Testis (tissue), 3 donors: ENCODE results near the gene TSR1. TPM values are rescaled to one million over a fixed set of nuclear protein-coding genes. Genes with fewer than 3 reads are reported as not detected.

ENCODE experiments used
- DNase-seq: peaks from one replicate; pipeline ENCODE4 v3.0.0-alpha.2; 2019
- H3K27ac ChIP-seq, 2 donors: fragments of 200-600 bp; sonication (generic); one replicate each; pipeline ENCODE4 v1.5.1; 2019
- H3K27me3 ChIP-seq: fragments of 200-600 bp; sonication (generic); one replicate; pipeline ENCODE4 v1.5.1; 2019
- H3K36me3 ChIP-seq: fragments of 200-600 bp; sonication (generic); one replicate; pipeline ENCODE4 v1.5.1; 2017; ENCODE audit warnings: low read depth; ENCODE audit errors: missing control alignments
- H3K4me1 ChIP-seq: fragments of 200-600 bp; sonication (generic); one replicate; pipeline ENCODE4 v1.5.1; 2019
- H3K4me3 ChIP-seq, 2 donors: fragments of 200-600 bp; sonication (generic); one replicate each; pipeline ENCODE4 v1.5.1; 2017 to 2019
- H3K9me3 ChIP-seq: fragments of 200-600 bp; sonication (generic); one replicate; pipeline ENCODE4 v1.5.1; 2017
- CTCF ChIP-seq, 3 experiments: fragments of 450-650 bp in 2 of 3; fragments of 200-600 bp in 1 of 3; sonication (generic) in 1 of 3; IDR thresholded peaks; one replicate each; pipeline ENCODE4 v1.5.1; 2016 to 2019; ENCODE audit warnings: antibody characterized with exemption in 3 of 3, mild to moderate bottlenecking in 2 of 3, moderate library complexity in 1 of 3
- POLR2A ChIP-seq: fragments of 450-650 bp; IDR thresholded peaks from one replicate; pipeline ENCODE4 v1.6.1; 2017; ENCODE audit warnings: antibody characterized with exemption, mild to moderate bottlenecking, moderate library complexity
- WGBS, 2 donors: methylation state at CpG; one replicate each; pipeline ENCODE4 v1.1.5; 2018; 5-methylcytosine and 5-hydroxymethylcytosine counted together
- intact Hi-C: fragments of 100-400 bp; cut with DNase I; formaldehyde crosslinking; loops from one replicate; pipeline ENCODE4 v1.15.1; 2023; ENCODE audit warnings: low total_unique reads
- polyA plus RNA-seq: library from polyadenylated mRNA; stranded (reverse); fragments of 350-450 nt; fragmentation: Illumina TruSeq; extraction: RNeasy Lipid Tissue Mini Kit (QIAGEN cat#74804); gene quantifications from one replicate; pipeline ENCODE4 v1.2.3, GENCODE V29; 2014; ENCODE audit warnings: low read depth, low replicate concordance; ENCODE audit not compliant: insufficient read depth
- small RNA-seq, 2 donors: library from RNA; depleted of rRNA; stranded (forward); fragments of <200 nt; gene quantifications; one replicate each; pipeline ENCODE3, GENCODE V24; 2016
- total RNA-seq, 2 donors: library from RNA; depleted of rRNA; stranded (reverse); fragments of >200 nt; gene quantifications; one replicate each; pipeline ENCODE4 v1.2.3, GENCODE V29; 2016

The TSR1 gene
- total and polyA plus RNA-seq, 3 donors from 2014 or later: 39.2 to 56.2 (median 48.9) TPM

GRCh38 chr17:2279707-2280106, 56.5 kb downstream of the TSR1 start:
- Histone ChIP-seq H3K4me1 (no peaks in the 10 kb centered on the region), H3K9me3 (no peaks in the 10 kb centered on the region), H3K4me3 (no peak overlapping the region), H3K27ac (no peak overlapping the region), H3K36me3 (no peaks in the 10 kb centered on the region), H3K27me3 (no peaks in the 10 kb centered on the region)
- WGBS, 2 donors: 90% methylated on average over 9 of the region's 9 CpGs
- no peak for TF ChIP-seq CTCF (IDR thresholded peaks at IDR 0.05)
- no peak for TF ChIP-seq POLR2A
- DNase-seq: no peak
- intact Hi-C loops: no loop called here

GRCh38 chr17:2277429-2278170, 58.7 kb downstream of the TSR1 start:
- Histone ChIP-seq H3K27ac (no peak overlapping the region), H3K36me3 (no peaks in the 10 kb centered on the region), H3K4me3 (no peak overlapping the region), H3K27me3 (no peaks in the 10 kb centered on the region), H3K4me1 (no peaks in the 10 kb centered on the region), H3K9me3 (no peaks in the 10 kb centered on the region)
- TF ChIP-seq POLR2A (no peak), CTCF (IDR thresholded peaks at IDR 0.05) (no peak)
- DNase-seq: no peak
- intact Hi-C loops: no loop called here
- WGBS, 2 donors: 95 to 98% methylated on average over 9 of the region's 9 CpGs

- WGBS, 2 donors: 50 to 70% methylated on average over 1 of the region's 1 CpG
- Histone ChIP-seq H3K4me1 (no peaks in the 10 kb centered on the region), H3K4me3 (no peak overlapping the region), H3K9me3 (no peaks in the 10 kb centered on the region), H3K27ac (no peak overlapping the region), H3K36me3 (no peaks in the 10 kb centered on the region), H3K27me3 (no peaks in the 10 kb centered on the region)
- no peak for TF ChIP-seq CTCF (IDR thresholded peaks at IDR 0.05)
- TF ChIP-seq POLR2A: no peak
- intact Hi-C loops: no loop called here
- DNase-seq: no peak
These were observed 60.5 kb downstream of the TSR1 start for GRCh38 chr17:2275722-2276121.

GRCh38 chr17:2274414-2274813, 61.8 kb downstream of the TSR1 start:
- intact Hi-C loops: no loop called here
- DNase-seq: no peak
- Histone ChIP-seq H3K27me3 (no peaks in the 10 kb centered on the region), H3K27ac (no peak overlapping the region), H3K36me3 (no peaks in the 10 kb centered on the region), H3K4me1 (no peaks in the 10 kb centered on the region), H3K4me3 (no peak overlapping the region), H3K9me3 (no peaks in the 10 kb centered on the region)
- WGBS, 2 donors: 37 to 91% methylated on average over 2 of the region's 2 CpGs
- TF ChIP-seq POLR2A (no peak), CTCF (IDR thresholded peaks at IDR 0.05) (no peak)

Small RNA genes lying within 50 kb of the gene (small RNA-seq; reads per million reads assigned to genes)
- gene AC006435.3 (0 reads per million in 2 donors), gene SNORD91A (1,251 to 2,081 reads per million in 2 donors), gene SNORD91B (433 to 467 reads per million in 2 donors)

Other genes starting within 250 kb of the TSR1 start
- gene SMG6, start 32.7 kb downstream of the TSR1 start, total RNA-seq: 10 to 100 TPM; 80.6 to 86.5 TPM
- gene SMG6, start 32.7 kb downstream of the TSR1 start, polyA plus RNA-seq: 68.7 TPM
- gene SRR, start 32.5 kb downstream of the TSR1 start, total RNA-seq: 10 to 100 TPM; 14.2 to 16.9 TPM
- gene SRR, start 32.5 kb downstream of the TSR1 start, polyA plus RNA-seq: 16.1 TPM
- 10 to 100 TPM; 80.5 to 88.9 TPM for gene SGSM2, start 1.0 kb upstream of the TSR1 start, total RNA-seq
- gene SGSM2, start 1.0 kb upstream of the TSR1 start, polyA plus RNA-seq: 54.1 TPM
- 10 to 100 TPM; 46.3 to 67.7 TPM for gene MNT, start 64.6 kb upstream of the TSR1 start, total RNA-seq
- gene MNT, start 64.6 kb upstream of the TSR1 start, polyA plus RNA-seq: 27.9 TPM
- 10 to 100 TPM; 42.7 to 53.6 TPM for gene METTL16, start 175.4 kb upstream of the TSR1 start, total RNA-seq
- 23.1 TPM for gene METTL16, start 175.4 kb upstream of the TSR1 start, polyA plus RNA-seq